Ectodermal cell (in vitro differentiated cells): ENCODE measurements around the gene DGKB.

ENCODE experiments used
- H3K27ac ChIP-seq: 2 replicates; pipeline ENCODE4 v1.7.0; 2013; ENCODE audit warnings: mild to moderate bottlenecking, low read depth, low read length; ENCODE audit not compliant: insufficient read depth, poor library complexity, severe bottlenecking
- H3K27me3 ChIP-seq: 2 replicates; pipeline ENCODE4 v1.7.0; 2013; ENCODE audit warnings: mild to moderate bottlenecking, low read length; ENCODE audit not compliant: insufficient read depth, control insufficient read depth, poor library complexity, severe bottlenecking
- H3K36me3 ChIP-seq: one replicate; pipeline ENCODE4 v1.7.0; 2013; ENCODE audit warnings: low read length; ENCODE audit not compliant: control insufficient read depth, insufficient read depth
- H3K4me1 ChIP-seq: one replicate; pipeline ENCODE4 v1.7.0; 2013; ENCODE audit warnings: low read length; ENCODE audit not compliant: control insufficient read depth, insufficient read depth
- H3K4me3 ChIP-seq: 2 replicates; pipeline ENCODE4 v1.7.0; 2013; ENCODE audit warnings: low read depth, low read length, control low read depth; ENCODE audit not compliant: insufficient read depth
- H3K9me3 ChIP-seq: 2 replicates; pipeline ENCODE4 v1.7.0; 2013; ENCODE audit warnings: mild to moderate bottlenecking, low read length, moderate library complexity; ENCODE audit not compliant: control insufficient read depth
- WGBS, 2 experiments: methylation state at CpG; one replicate each; pipeline ENCODE4 v1.1.7; 2013; ENCODE audit warnings: missing lambda C conversion rate in 2 of 2; 5-methylcytosine and 5-hydroxymethylcytosine counted together

The DGKB gene

DNA sequence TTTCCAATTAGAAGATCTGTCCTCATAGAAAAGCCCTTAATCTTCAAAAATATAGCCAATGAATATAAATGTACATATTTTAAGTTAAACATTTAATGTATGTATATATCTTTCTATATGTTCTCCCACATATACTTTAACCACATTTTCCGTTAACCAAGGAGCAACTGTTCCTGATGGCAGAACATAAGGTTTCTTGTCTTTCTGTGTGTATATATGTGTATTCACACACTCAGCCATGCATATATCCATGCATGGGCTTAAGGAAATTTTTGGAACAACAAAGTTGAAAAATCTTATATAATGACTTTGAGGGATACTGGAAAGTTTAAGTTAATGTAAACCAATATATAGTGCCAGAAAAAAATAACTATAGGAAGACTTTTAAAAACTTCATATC is 274.0 kb downstream of the DGKB start:
- WGBS, 2 experiments = no CpG with 5 or more reads among the region's 1 CpG
- no peaks in the 10 kb centered on the region for H3K27me3 ChIP-seq
- H3K4me3 ChIP-seq = no peak overlapping the region
- H3K9me3 ChIP-seq = no peaks in the 10 kb centered on the region
- no peaks in the 10 kb centered on the region for H3K4me1 ChIP-seq
- no peaks in the 10 kb centered on the region for H3K36me3 ChIP-seq
- no peak overlapping the region for H3K27ac ChIP-seq

- Histone ChIP-seq H3K4me3 (no peak overlapping the region), H3K36me3 (no peaks in the 10 kb centered on the region), H3K9me3 (no peaks in the 10 kb centered on the region), H3K27ac (no peak overlapping the region), H3K27me3 (no peaks in the 10 kb centered on the region), H3K4me1 (no peaks in the 10 kb centered on the region)
- 81 to 89% methylated on average over 4 of the region's 4 CpGs for WGBS, 2 experiments
Observed at GRCh38 chr7:14626076-14626475, 276.5 kb downstream of the DGKB start.

GRCh38 chr7:14622559-14622958 is 280.0 kb downstream of the DGKB start:
- Histone ChIP-seq H3K4me3 (no peak overlapping the region), H3K27ac (no peak overlapping the region), H3K36me3 (no peaks in the 10 kb centered on the region), H3K4me1 (no peaks in the 10 kb centered on the region), H3K27me3 (no peaks in the 10 kb centered on the region), H3K9me3 (no peaks in the 10 kb centered on the region)

DNA sequence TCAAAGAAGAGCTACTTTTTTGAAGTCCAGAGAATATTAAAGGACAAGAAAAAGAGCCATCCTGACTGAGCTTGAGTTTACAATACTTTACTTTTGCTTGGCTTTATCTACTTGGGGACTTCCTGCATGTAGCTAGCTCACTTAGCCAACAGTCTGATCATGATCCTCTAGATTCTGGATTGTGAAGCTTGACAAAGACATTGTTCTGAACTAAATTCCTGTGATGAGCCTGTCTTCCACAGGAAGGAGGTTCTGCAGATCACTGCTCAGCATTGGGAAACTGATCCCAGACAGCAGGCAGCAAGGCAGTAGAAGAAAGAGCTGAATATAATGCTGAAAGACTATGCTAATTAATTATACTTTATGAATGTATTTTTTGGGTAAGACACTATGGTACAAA is 296.4 kb downstream of the DGKB start:
- Histone ChIP-seq H3K4me1 (no peaks in the 10 kb centered on the region), H3K9me3 (no peaks in the 10 kb centered on the region), H3K36me3 (no peaks in the 10 kb centered on the region), H3K4me3 (no peak overlapping the region), H3K27me3 (no peaks in the 10 kb centered on the region), H3K27ac (no peak overlapping the region)

- Histone ChIP-seq H3K4me1 (no peaks in the 10 kb centered on the region), H3K27me3 (no peaks in the 10 kb centered on the region), H3K36me3 (no peaks in the 10 kb centered on the region), H3K4me3 (no peak overlapping the region), H3K9me3 (no peaks in the 10 kb centered on the region), H3K27ac (no peak overlapping the region)
- 89 to 91% methylated on average over 2 of the region's 2 CpGs for WGBS, 2 experiments
Observed at GRCh38 chr7:14604606-14605005, 297.9 kb downstream of the DGKB start.

DNA sequence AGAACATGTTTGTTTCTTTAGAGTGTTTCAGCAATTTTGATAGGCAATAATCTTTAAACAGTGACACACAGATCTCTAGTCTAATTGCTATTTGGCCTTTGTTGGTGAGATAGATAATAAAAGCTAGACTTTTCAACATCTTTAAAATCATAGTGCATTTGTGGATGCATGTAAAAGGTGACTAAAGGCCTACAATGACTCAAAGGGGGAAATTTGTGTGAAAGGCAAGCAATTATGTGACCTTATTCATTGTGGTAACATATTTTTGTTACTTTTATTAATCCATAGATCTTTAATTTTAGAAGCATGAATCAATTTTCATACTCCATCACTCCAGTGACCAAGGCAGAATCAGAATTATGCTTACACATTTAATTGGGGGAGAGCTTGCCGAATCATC is 299.7 kb downstream of the DGKB start:
- Histone ChIP-seq H3K27me3 (no peaks in the 10 kb centered on the region), H3K27ac (no peak overlapping the region), H3K4me1 (no peaks in the 10 kb centered on the region), H3K9me3 (no peaks in the 10 kb centered on the region), H3K4me3 (no peak overlapping the region), H3K36me3 (no peaks in the 10 kb centered on the region)
- 100% methylated on average over 1 of the region's 1 CpG; no CpG with 5 or more reads in 1 of the 2 experiments for WGBS, 2 experiments

GRCh38 chr7:14600766-14601367 is 301.7 kb downstream of the DGKB start:
- H3K9me3 ChIP-seq = no peaks in the 10 kb centered on the region
- 95 to 97% methylated on average over 2 of the region's 2 CpGs for WGBS, 2 experiments
- H3K27ac ChIP-seq = no peak overlapping the region
- no peaks in the 10 kb centered on the region for H3K27me3 ChIP-seq
- H3K4me1 ChIP-seq = no peaks in the 10 kb centered on the region
- no peaks in the 10 kb centered on the region for H3K36me3 ChIP-seq
- no peak overlapping the region for H3K4me3 ChIP-seq

- WGBS, 2 experiments = 74 to 85% methylated on average over 3 of the region's 3 CpGs
- no peak overlapping the region for H3K27ac ChIP-seq
- H3K27me3 ChIP-seq = no peaks in the 10 kb centered on the region
- H3K4me1 ChIP-seq = no peaks in the 10 kb centered on the region
- no peaks in the 10 kb centered on the region for H3K36me3 ChIP-seq
- no peak overlapping the region for H3K4me3 ChIP-seq
- H3K9me3 ChIP-seq = no peaks in the 10 kb centered on the region
Observed at GRCh38 chr7:14598978-14599377, 303.6 kb downstream of the DGKB start.

- Histone ChIP-seq H3K27me3 (no peaks in the 10 kb centered on the region), H3K36me3 (no peaks in the 10 kb centered on the region), H3K9me3 (no peaks in the 10 kb centered on the region), H3K27ac (no peak overlapping the region), H3K4me1 (no peaks in the 10 kb centered on the region), H3K4me3 (no peak overlapping the region)
Observed at GRCh38 chr7:14596421-14596820, 306.1 kb downstream of the DGKB start.

DNA sequence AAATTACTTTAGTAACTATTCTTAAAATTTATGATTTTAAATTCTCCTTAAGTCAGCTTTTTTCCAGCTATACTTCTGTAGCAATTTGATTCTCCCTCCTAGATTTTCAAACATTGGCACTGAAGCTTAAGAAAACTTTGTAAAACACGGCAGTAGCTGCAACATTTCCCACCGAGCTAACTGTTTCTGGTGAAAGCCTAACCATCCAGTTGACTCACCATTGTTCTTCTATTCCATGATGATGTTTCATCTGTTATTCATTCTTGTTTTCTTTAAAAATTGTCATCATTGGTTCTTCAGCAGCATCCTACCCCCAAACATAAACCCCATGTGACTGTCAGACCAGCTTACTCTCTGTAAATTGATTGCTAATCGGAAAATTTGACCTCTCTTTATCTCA is 312.3 kb downstream of the DGKB start:
- Histone ChIP-seq H3K27ac (no peak overlapping the region), H3K36me3 (no peaks in the 10 kb centered on the region), H3K4me1 (no peaks in the 10 kb centered on the region), H3K27me3 (no peaks in the 10 kb centered on the region), H3K9me3 (no peaks in the 10 kb centered on the region), H3K4me3 (no peak overlapping the region)
- 86 to 96% methylated on average over 3 of the region's 3 CpGs for WGBS, 2 experiments

GRCh38 chr7:14585232-14585631 is 317.3 kb downstream of the DGKB start:
- Histone ChIP-seq H3K36me3 (no peaks in the 10 kb centered on the region), H3K27me3 (no peaks in the 10 kb centered on the region), H3K9me3 (no peaks in the 10 kb centered on the region), H3K4me3 (no peak overlapping the region), H3K4me1 (no peaks in the 10 kb centered on the region), H3K27ac (no peak overlapping the region)
- WGBS, 2 experiments = 87 to 91% methylated on average over 2 of the region's 2 CpGs
